ENCODE data around the gene UGT1A8. TPM values are rescaled to one million over a fixed set of nuclear protein-coding genes. Genes with fewer than 3 reads are reported as not detected.

UGT1A8 gene
- total RNA-seq, 1 donor from 2014 or later: not detected

DNA sequence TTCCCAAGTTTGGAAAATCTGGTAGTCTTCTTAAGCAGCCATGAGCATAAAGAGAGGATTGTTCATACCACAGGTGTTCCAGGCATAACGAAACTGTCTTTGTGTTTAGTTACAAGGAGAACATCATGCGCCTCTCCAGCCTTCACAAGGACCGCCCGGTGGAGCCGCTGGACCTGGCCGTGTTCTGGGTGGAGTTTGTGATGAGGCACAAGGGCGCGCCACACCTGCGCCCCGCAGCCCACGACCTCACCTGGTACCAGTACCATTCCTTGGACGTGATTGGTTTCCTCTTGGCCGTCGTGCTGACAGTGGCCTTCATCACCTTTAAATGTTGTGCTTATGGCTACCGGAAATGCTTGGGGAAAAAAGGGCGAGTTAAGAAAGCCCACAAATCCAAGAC, 154.7 kb downstream of the UGT1A8 start:
- DNase-seq: no peak

DNA sequence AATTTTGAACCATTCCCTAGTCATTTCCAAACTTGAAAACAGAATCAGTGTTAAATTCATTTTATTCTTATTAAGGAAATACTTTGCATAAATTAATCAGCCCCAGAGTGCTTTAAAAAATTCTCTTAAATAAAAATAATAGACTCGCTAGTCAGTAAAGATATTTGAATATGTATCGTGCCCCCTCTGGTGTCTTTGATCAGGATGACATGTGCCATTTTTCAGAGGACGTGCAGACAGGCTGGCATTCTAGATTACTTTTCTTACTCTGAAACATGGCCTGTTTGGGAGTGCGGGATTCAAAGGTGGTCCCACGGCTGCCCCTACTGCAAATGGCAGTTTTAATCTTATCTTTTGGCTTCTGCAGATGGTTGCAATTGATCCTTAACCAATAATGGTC, 155.2 kb downstream of the UGT1A8 start:
- DNase-seq: no peak

DNA sequence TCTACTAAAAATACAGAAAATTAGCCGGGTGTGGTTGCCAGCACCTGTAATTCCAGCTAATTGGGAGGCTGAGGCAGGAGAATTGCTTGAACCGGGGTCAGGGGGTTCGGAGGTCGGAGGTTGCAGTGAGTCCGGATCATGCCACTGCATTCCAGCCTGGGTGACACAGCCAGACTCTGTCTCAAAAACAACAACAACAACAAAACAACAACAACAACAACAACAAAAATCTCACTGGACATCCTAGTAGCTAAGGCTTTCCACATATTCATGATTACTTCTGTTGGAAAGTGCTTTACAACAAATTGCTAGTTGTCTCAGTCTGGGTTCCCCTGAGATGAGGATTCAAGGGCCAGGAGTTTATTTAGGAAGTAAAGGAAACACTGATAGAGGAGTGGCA, 156.4 kb downstream of the UGT1A8 start:
- DNase-seq: no peak

DNA sequence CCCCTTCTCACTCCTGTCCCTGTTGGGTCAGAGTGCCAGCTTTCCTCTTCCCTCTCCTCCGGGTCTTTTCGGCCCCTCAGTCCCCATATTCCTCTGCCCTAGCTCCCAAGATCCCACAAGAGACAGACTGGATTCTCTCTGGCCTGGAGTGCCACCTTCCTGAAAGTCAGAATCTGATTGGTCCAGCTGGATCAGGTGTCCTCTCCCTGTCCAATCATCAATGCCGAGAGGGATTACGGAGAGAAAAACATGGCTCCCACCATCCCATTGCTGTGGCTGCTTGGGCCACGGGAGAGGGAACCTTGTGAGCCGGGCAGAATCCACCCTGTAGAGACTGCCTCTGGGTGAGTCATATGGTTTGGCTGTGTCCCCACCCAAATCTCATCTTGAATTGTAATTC, 158.0 kb downstream of the UGT1A8 start:
- no peak for DNase-seq

DNA sequence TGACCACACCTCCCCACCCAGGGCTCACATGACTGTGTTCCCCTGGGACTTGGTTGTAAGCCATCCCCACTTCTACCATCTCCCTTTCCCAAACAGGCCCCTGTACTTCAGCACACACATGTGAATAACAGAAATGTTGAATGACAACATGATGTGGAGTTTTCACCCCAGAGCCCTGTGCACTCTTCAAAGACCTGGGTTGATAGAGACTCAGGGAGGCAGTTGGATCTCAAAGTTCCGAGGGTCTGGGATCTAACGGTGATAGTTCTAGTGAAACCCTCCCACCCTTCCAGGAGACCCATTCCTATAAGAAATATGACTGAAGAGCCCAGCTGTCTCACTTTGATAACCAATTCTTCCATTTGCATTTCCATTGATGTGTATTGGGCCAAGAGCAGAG, 160.6 kb downstream of the UGT1A8 start, which contains the start of gene MROH2A:
Gene MROH2A (plus strand): TSS at position 301 of the 400 bp plus-strand sequence. CDS start 1,029 bp downstream, outside the sequence.
- DNase-seq: no peak

DNA sequence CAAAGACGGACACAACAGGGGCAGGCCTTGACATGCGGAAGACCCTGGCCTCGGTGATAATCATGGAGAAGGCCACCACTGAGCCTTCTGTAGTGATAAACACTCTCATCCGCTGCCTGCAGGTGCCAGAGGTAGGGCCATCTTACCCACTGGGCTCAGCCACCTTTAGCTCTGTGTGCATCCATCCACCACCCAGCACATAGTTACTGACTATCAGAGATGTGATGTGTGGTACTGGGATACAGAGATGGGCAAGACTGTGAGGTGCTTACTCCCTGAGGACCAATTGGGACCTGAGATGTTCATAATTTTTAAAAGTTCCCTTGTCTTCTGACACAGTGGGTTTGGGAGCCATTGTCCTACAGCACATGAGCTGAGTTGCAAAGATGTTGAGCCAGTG, 162.3 kb downstream of the UGT1A8 start:
- DNase-seq: no peak

DNA sequence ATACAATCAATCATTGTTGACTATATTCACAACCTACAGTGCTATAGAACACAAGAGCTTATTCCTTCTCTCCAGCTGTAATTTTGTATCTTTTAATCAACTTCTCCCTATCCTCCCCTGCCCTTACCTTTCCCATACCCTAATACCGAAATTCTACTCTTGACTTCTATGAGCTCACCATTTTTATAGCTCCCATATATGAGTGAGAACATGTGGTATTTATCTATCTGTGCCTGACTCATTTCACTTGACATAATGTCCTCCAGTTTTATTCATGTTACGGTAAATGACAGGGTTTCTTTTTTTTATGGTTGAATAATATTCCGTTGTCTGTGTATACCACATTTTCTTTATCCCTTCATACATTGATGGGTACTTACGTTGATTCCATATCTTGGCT, 163.3 kb downstream of the UGT1A8 start:
- DNase-seq: no peak

DNA sequence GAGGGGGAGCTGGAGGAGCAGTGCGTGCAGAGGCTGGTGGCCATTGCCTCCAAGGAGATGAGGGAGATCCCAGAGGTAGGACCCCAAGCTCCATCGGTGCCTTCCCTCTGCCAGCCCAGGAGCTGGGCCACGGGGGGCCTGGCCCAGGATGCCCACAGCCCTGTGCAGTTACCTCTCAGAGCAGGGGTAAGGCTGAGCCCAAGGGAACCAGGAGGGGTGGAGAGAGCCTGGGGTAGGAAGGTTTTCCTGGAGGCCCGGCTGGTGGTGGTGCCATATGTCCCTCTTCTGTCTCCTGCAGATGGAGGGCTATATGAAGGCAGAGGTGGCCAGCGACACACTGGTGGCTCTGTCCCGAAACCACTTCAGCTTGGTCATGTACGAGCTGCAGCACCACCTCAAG, 172.1 kb downstream of the UGT1A8 start:
- no peak for DNase-seq

DNA sequence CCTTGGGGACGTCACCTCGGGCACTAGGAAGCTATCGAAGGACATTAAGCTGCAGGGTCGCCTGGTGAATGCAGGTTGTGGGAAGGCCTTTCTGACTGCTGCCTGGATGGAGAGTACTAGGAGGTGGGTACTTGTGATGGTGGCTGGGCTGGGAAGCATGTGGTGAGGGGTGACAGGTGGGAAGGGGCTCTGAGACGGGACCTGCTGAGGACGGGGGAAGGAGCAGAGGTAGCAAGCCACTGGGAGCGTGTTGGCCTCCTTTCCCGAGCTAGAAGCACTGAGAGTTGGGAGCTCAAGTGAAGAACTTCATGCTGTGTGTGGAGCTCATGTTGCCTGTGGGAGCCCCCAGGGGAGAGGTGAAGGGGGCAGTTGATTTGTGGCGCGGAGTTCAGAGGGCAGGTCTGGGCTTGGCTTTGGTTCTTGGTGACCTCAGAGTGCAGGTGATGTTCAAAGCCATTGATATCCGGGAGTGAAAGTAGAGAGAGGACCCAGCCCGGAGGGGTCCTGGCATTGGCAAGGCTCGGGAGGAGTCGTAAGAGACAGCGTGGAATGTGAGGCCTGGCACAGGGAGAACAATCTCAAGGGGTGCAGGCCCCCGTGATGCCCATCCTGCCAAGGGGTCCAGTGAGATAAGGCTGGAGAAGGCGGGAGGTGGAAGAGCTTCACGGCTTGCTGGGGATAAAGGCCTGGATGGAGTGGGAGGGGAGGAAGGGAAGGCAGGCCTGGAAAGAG, 173.9 kb downstream of the UGT1A8 start:
- no peak for DNase-seq

DNA sequence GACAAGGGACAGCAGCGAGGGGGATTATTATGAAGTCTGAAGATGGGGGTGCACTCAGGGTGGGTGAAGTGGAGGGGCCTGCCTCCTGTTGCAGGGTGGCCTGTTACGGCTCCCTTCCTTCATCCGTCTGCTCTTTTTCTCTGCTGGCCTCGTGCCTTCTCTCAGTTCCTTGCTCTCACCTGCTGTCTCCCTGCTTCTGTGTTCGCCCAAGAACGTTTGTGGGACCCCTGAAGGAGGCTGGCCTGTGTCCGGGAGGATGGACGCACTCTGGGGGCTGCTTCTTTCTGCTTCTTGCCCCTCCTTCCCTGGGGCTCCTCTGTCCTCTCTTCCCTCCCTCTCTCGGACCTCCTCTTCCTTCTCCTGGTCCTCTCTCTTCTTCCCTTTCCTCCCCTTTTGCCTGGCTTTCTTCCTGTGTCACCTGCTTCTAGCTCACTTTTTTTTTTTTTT, 174.5 kb downstream of the UGT1A8 start:
- no peak for DNase-seq

DNA sequence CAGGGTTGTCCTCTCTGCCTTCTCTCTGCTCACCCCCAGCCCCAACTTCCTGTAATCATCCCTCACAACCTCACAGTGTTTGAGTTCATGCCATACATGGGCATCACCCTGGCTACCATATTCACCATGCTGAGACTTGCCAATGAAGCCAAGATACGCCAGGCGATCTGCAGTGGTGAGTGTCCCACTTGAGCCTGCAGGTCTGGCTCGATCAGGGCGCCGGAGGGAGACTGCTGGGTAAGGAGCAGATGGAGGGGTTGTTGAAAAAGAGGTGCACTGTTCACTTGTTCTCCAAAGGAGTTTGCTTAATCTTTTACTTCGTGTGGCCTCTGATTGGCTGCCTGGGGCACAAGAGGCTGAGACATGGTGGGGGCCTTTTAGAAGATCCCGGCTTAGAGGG, 175.3 kb downstream of the UGT1A8 start:
- DNase-seq: no peak

DNA sequence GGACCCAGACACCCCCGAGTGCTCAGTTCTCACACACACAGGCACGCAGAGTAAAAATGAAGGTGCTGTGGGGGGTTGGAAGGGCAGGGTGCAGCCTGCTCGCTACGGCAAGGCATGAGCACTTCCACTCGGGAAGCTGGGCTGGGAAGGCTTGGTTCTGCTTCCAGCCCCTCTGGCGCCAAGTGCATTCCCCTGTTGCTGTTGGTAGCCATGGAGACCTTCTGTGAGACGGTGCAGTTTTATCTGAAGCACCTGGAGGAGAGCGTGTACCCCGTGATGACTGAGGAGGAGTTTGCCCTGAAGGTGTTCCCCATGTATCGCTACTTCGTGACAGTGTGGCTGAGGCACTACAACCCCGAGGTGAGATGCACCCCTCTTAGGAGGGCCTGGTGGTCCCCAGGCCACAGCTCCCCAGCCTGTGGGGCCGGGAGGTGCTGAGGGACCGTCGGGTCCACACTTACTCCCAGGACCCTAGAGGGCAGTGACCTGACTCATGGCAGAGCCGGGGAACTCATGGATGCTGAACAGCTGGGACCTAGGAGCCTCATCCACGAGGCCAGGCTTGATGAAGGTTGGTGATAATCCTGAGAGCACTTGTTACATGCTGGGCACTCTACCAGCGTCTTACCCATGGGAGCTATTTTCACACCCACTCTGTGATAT, 176.2 kb downstream of the UGT1A8 start:
- DNase-seq: no peak

DNA sequence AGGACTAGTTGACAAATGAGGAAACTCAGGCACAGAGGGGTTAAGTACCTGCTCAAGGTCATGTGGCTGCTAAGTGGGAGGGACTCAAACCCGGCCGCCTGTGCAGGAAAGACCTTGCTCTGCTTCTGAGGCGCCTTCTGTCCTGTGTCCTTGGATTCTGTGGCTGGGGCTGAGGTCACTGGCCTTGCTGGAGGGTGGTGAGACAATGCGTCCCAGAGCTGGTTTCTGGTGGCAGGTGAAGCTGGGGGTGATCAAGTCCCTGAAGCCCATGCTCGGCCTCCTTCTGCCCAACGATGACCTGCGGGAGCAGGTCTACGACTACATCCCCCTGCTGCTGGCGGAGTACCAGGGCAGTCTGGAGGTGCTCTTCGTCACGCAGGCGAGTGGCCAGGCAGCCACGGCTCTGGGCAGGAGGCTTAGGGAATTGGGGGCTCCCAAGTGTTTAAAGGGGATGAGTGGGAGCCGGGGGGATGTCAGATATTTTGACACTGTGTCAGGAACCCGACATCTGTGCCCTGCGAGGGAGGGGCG, 176.8 kb downstream of the UGT1A8 start:
- DNase-seq: no peak

DNA sequence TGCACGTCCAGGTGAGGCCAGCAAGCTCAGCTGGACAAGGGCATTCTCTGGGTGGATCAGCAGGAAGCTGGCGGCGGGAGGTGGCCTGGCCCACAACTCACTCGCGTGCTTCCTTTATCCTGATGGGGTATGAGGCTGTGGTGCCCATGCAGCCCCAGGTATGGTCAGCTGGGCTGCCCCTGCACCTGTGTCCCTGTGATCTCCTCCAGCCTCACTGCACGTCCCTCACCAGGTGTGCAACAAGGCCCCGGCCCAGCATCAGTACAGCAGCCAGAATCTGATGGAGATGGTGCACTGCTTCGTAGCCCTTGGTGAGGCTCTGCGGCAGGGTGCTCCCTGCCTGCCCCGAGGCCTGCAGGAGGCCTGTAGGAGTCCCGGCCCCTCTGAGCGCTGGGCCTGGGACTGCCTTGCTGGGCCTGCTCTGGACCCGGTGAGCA, 178.3 kb downstream of the UGT1A8 start:
- DNase-seq: no peak

DNA sequence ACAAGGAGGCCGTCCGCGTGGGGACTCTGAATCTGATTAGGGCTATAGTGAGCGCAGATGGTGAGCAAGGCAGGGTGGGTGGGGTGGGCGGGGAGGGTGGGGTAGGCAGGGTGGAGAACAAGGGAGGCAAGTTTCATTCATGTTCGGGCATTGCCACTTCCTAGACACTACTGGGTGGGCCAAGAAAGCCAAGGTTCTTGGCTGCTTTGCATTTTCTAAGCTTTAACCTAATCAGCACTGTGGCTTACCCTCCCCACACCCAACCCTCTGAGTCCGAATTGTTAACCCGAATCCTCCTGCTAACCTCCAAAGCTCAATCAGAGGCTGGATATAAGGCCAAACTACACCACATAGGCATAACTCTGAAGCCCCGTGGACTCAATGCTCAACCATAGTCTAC, 178.8 kb downstream of the UGT1A8 start:
- DNase-seq: no peak

DNA sequence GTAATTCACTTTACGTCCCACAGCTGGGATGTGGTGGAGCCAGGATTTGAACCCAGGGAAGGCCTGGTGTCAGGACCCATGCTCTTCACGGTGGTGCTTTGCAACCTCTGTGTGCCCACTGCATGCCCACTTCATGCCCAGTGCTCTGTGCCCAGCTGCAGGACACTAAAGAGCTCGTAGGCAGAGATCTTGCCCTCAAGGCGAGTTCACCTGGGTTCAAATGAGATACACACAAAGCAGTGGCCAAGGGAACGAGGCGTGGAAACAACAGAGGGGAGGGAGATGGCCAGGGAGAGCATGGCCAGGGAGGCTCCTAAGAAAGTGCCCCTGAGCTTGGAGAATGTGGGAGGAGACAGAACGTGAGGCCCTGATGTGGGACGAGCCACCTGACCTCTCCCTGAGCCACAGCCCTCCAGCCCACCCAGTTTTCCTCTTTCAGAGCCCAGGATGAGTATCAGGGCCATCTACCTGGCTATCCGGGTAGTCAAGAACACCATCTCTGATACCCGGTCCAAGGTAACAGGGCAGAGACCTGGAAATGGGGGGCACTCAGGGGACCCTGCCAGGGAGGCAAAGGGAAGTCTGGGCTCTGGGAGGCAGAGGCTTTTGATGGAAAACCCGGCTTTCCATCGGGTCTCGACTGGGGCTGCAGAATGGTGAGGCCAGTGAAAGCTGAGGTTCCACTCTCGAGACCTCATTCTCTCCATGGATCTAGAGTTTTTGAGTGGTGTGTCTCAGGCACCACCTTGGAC, 181.1 kb downstream of the UGT1A8 start:
- no peak for DNase-seq

DNA sequence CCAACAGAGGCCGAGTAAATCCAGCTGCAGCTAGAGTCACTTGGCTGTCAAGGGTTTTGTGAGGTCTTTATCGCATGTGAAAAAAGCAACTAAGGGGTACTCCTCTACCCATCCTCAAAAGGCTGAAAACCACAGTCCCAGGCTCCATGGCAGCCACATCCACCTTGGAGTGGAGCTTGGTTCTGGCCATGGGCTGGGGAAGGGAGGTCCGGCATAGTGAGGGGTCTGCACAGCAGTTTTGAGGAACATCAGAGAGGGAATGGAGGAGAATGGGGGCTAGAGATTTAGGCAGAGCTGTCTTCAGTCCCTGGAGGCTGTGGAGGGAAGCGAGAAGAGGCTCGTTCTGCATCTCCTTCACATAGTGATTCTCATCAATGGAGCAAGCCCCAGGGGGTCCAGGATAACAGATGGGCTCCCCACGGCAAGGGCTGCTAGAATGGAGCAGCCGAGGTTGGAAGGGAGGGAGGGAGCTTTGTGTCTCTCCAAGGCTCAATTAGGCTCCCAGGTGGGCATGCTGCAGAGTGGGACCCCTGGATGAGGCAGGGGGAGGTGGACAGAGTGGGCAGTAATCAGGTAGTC, 181.7 kb downstream of the UGT1A8 start:
- DNase-seq: no peak

DNA sequence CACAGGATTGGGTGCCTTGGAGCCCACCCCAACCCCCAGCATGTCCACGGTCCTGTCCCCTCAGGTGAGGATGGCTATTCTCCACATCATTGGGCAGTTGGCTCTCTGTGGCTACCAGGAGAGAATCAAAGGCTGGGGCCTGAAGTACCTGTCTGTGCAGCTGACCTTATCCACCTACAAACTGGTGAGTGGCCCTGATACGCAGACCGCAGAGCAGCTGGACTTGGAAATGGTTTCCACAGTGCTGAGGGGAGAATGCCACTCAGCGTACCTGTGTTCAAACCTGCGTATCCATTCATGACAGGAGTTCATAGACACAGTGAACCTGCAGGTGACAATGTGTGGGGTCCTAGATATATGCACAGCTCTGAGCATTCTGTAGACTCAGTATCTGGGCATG, 182.3 kb downstream of the UGT1A8 start:
- no peak for DNase-seq

DNA sequence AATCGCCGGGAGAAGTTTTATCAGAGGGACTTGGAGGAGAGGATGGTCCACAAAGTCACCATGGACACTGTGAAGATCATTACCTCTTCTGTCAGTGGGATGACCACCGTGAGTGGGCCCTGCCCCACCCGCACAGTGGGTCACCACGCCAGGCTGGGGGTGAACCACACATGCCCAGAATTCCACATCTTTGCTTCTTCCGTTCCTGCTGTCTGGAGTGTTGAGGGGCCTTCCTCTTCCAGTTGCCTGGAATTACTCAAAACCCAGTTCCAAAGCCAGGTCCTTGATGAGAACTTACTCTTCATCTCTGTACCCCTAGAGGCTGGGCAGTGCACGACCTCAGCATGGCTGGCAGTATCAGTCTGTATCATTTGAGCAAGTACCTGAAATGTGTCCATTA, 182.8 kb downstream of the UGT1A8 start:
- DNase-seq: no peak

DNA sequence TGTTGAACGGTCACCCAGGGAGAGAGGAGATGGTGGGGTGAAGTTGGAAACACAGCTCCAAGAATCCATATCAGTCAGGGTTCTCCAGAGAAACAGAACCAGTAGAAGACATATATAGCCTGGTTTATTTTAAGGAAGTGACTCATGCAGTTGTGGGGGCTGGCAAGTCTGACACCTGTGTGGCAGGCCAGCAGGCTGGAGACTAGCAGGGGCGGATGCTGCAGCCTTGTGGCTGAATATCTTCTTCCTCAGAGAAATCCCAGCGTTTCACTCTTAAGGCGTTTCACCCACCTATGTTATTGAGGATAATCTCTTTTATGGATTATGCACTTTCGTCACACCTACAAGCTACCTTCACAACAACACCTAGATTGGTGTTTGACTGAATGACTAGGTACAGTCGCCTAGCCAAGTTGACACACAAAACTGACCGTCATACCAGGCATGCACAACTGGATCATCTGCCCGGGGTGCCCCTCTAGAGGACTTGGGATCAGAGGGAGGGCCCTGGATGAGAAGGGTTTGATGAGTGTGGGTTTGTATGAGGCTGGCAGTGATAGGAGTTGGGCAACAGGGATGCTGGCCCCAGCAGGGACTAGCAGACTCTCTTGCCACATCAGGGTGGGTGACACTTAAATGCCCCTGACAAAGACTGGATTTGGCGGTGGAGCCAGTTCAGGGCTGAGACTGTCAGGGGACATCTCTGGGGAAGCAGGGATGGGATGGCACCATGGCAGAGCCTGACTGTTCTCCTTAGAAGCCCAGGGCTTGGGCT, 184.1 kb downstream of the UGT1A8 start:
- DNase-seq: peak; percentile 25

DNA sequence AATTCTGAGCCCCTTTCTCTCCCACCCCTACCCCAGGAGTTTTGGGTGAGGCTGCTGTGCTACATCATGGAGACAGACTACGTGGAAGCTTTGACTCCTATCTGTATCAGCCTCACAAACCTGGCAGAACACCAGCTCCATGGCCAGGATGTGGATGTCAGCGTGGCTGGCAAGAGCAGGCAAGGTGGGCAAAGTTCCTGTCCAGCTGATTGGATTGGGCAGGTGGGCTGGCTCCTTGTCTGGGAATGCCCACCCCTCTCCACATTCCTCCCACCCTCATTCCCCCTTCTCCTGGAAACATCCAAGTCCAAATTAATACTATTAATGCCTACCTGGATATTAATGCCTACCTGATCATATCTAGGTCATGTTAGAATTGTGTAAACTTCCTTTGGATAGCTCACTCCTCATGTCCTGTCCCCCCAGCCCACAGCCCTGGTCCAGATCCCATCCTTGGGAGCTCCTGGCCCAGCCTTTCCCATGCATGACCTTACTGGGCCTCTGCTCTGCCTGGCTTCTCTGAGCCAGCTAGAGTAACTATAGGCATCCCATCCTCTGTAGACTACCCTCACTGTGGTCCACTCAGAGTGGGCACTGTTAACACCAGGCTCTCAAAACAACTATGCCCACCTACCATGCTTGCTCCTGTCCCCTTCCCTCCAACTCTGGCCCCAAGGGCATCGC, 184.8 kb downstream of the UGT1A8 start:
- DNase-seq: no peak
